DLD1 (cell line): ENCODE measurements around the gene TDP1.

Experiments used
- in situ Hi-C: cut with HindIII; loops from 2 replicates; pipeline ENCODE4 v1.10.0; 2017; ENCODE audit warnings: low sequenced_read_pairs

TDP1 gene

GRCh38 chr14:90039253-90040010, 83.7 kb downstream of the TDP1 start:
- in situ Hi-C loops = no loop called here

DNA sequence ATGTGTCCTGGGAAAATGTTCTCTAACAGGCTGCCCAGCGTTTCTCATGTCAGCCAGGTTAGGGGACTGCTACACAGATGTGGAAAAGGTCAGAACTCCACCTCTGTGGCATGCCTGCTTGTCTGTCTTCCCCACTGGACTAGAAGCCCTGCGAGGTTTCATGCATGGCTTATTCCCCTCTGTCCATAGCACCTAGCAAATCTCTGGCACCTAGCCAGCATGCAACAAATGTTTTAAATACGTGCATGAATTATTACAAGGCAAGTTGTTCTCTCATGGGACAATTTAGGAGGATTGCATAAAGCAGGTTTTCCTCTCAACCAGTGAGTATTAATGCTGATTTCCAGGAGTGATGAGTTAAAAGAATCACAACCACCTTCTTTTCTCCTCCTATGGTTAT, 84.7 kb downstream of the TDP1 start:
- in situ Hi-C loops = no loop called here

- in situ Hi-C loops = no loop called here
Measured at GRCh38 chr14:90042496-90043252, 86.9 kb downstream of the TDP1 start.

DNA sequence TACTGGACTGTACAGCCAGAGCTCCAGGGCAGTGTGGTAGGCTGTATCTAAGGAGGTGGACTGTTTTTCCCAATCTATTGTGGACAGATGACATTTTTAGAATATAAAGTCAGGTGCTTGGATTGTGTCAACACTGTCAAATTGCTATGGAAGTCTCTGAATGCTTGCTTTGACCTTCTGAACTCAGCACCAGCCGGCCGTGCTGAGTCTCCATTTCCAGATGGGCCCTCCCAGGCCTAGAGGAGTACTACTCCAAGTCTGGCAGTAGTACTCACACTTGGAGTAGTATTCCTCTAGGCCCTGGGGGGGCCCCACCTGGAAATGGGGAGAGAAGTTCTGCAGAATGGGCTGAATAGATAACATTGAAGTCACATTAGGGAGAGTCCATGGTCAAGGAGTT, 89.9 kb downstream of the TDP1 start:
- in situ Hi-C loops = no loop called here

GRCh38 chr14:90049390-90049789, 93.7 kb downstream of the TDP1 start:
- in situ Hi-C loops = no loop called here

GRCh38 chr14:90050271-90050670, 94.5 kb downstream of the TDP1 start:
- in situ Hi-C loops = no loop called here

GRCh38 chr14:90053044-90053443, 97.3 kb downstream of the TDP1 start:
- in situ Hi-C loops = no loop called here

DNA sequence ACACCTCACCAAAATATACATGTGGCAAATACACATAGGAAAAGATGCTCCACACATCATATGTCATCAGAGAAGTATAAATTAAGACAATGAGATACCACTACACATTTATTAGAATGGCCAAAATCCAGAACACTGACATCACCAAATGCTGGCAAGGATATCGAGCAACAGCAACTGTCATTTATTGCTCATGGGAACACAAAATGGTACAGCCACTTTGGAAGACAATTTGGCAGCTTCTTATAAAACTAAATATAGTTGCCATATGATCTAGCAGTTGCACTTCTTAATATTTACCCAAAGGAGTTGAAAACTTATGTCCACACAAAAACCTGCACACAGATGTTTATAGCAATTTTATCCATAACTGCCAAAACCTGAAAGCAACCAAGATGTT, 99.1 kb downstream of the TDP1 start:
- in situ Hi-C loops = no loop called here

GRCh38 chr14:90056826-90057225, 101.1 kb downstream of the TDP1 start:
- in situ Hi-C loops = no loop called here

GRCh38 chr14:90058876-90059458, 103.2 kb downstream of the TDP1 start:
- in situ Hi-C loops = no loop called here

- in situ Hi-C loops = no loop called here
Measured at GRCh38 chr14:90060312-90060964, 104.7 kb downstream of the TDP1 start.

DNA sequence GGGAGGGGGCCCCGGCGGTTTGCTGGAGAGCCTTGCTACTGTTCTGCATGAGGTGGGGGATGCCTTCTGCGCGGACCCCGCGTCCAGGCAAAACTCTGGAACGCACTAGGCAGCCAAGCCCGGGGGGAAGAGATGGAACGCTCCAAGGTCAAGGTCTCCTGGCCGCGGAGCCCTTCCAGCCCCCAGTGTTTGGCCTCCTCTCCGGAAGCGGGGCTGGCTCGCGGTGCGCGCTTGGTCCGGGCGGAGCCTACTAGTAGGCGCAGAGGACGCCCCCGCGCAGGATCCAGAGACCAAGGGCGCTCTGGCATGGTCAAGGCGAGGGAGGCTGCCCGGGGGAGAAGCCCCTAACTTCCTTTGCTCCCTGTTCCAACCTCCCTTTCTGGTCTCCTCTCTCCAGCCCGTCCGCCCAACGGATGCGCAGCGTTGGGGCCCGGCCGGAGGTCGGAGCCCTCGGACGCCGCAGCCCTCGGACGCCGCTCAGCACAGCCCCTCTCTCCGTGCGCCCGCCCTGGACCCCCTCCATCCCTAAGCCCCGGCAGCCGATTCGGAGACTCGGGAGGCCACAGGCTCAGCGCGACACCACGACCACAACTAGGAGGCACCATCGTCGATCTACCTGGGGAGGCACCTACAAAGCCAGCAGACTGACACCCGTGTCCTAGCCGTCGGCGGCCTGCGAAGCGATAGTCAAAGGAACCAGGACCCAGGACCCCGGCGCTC, 105.4 kb downstream of the TDP1 start:
- in situ Hi-C loops = no loop called here

DNA sequence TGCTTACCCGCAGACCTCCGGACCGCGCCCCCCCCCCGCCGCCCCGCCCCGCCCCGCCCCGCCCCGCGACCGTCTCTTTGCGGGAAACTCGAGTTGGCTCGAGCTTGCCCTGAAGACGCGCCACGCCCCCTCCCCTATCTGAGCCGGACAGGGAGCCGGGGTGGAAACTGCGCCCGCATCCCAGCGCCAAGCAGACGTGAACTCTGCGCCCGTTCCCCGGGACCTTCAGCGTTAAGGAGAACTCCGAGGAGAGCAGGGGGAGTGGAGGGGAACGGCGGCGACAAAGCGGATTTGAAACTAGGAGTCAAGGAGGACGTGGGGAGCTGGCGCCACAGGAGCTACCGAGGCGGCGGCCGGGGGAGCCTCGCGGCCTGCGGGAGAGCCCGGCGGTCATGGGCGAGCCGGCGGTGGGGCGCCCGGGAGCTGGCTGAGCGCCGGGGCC, 106.0 kb downstream of the TDP1 start, which contains the start of gene KCNK13:
TSS of gene KCNK13 (plus strand) at position 310 of the 442 bp plus-strand sequence. CDS start 212 bp downstream, outside the sequence.
- in situ Hi-C loops = no loop called here

GRCh38 chr14:90062127-90062794, 106.5 kb downstream of the TDP1 start:
- in situ Hi-C loops = no loop called here

DNA sequence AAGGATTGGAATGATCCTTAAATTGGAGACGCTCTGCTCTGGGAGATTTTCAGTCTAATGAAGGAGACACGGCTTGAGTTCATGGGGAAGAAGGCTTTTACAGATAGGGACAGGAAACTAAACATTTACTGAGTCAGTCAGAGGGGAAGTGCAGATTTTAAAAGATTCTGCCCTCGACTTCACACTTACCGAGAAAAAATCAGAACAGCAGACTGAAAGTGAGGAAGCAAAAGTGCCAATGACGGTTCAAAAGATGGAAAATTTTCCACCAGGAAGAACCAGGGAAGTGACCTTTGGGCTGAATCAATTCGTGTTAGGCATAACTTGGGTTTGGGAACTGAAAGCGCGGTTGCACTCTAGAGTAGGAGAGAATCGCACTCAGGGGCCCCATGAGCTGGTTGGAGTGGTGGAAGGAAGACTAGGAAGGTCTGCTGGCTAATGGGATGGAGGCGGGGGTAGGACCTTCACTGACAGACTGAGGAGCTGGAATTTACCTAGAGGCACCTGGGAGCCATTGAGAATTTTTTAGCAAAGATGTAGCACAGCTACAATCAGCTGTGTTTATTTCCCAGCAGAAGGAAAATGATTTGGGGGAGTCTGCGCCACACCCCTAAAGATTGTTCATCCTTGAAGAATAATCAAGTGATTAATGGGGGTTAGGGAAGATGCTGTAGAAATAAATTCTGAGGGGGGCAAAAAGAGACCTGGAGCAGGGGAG, 107.3 kb downstream of the TDP1 start:
- in situ Hi-C loops = no loop called here

DNA sequence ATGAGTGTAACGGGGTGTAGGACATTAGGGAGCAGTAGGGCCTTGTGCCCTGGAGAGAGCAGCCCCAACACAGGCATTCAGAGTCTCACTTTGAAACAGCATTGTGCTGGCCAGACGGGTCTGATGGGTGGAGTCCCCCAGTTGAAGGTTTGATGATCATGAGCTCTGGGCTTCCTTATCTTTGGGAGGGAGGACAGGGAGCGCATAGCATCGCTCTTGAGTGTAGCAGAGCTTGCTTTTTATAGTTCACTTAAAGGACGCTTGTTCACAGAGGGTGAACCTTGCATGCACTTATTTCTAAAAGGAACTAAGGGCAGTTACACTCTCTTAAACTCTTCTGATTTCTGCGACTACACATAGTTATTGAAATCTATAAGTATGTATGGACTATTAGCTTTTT, 116.6 kb downstream of the TDP1 start:
- in situ Hi-C loops = no loop called here

DNA sequence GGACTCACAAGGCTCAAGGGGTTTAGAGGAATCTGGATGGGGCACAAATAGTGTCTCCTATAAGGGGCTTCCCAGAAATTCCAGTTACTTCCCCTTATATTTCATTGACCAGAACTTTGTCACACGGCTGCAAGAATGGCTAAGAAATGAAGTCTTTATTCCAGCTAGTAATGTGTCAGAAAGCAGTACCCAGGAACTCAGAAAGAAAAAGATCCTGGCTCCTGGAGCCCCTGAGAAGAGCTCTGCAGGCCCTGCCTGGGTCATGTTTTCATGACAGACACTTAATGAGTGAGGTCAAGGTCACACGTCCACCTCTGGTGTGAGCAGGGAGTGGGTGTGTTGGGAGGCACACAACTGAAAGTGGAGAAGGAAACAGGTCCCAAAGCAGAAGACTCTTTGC, 123.8 kb downstream of the TDP1 start:
- in situ Hi-C loops = no loop called here

- in situ Hi-C loops = no loop called here
Measured at GRCh38 chr14:90087433-90087832, 131.7 kb downstream of the TDP1 start.

DNA sequence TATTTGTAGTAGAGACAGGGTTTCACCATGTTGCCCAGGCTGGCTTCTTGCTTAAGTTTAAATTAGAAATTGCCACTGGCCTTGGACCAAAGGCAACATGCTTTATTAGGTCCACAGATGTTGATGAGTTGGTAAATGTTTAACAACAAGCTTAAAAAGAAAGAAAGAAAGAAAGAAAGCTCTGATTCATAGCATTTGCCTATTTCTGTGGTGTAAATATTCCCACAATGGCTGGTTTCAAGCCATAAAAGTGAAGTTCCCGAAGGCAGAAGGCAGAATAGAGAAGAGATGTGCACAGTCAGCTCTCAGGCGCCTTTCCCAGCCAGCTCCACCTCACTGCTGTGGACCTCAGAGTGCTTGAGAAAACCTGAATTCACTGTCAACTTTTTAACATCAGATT, 132.4 kb downstream of the TDP1 start:
- in situ Hi-C loops = no loop called here
